Fibroblast of pulmonary artery (primary cell): ENCODE measurements around the gene ZNF358.
A peak's percentile ranks its signal among the peaks of the same experiment; 100 is the strongest.

Source experiments
- DNase-seq: peaks from one replicate; pipeline ENCODE4 v3.0.0-alpha.2; 2010; ENCODE audit warnings: low read depth
- H3K4me3 ChIP-seq: replicated peaks from 2 replicates; pipeline ENCODE4 v1.5.1; 2011; ENCODE audit warnings: low read depth, mild to moderate bottlenecking, control low read depth, low read length, moderate library complexity
- TF ChIP-seq, protein P1 (sequence below): IDR thresholded peaks from 2 replicates; pipeline ENCODE4 v1.5.1; 2011; ENCODE audit warnings: mild to moderate bottlenecking, control low read depth, low read length, inconsistent platforms; ENCODE audit errors: missing control alignments

Gene ZNF358

DNA sequence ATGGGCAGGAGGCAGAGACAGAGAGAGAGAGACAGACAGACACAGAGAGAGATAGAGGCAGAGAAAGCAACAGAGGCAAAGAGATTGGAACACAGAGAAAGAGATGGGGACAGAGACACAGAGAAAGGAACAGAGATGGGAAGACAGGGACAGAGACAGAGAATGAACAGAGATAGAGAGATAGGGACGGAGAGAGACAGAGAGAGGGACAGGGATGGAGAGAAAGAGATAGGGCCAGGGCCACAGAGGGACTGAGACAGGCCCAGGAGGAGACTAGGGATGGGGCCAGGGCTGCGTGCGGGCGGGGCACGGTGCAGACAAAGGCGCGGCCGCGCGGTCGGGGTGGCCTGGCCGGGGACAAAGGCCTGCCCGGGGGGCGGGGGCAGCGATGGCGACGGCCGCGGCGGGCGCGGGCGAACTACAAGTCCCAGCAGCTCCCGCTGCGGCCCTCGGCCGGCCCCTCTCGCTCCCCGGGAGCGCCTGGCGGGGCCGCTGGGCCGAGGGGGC is at the start of gene ZNF358:
ZNF358 (plus strand) TSS at position 459 of the 507 bp plus-strand sequence. CDS start 3,140 bp downstream, outside the sequence.
- peak within 1 kb of the TSS; percentile 79 for H3K4me3 ChIP-seq
- DNase-seq, result peak; percentile 63
- TF ChIP-seq, protein P1, sequence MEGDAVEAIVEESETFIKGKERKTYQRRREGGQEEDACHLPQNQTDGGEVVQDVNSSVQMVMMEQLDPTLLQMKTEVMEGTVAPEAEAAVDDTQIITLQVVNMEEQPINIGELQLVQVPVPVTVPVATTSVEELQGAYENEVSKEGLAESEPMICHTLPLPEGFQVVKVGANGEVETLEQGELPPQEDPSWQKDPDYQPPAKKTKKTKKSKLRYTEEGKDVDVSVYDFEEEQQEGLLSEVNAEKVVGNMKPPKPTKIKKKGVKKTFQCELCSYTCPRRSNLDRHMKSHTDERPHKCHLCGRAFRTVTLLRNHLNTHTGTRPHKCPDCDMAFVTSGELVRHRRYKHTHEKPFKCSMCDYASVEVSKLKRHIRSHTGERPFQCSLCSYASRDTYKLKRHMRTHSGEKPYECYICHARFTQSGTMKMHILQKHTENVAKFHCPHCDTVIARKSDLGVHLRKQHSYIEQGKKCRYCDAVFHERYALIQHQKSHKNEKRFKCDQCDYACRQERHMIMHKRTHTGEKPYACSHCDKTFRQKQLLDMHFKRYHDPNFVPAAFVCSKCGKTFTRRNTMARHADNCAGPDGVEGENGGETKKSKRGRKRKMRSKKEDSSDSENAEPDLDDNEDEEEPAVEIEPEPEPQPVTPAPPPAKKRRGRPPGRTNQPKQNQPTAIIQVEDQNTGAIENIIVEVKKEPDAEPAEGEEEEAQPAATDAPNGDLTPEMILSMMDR, result no peak

DNA sequence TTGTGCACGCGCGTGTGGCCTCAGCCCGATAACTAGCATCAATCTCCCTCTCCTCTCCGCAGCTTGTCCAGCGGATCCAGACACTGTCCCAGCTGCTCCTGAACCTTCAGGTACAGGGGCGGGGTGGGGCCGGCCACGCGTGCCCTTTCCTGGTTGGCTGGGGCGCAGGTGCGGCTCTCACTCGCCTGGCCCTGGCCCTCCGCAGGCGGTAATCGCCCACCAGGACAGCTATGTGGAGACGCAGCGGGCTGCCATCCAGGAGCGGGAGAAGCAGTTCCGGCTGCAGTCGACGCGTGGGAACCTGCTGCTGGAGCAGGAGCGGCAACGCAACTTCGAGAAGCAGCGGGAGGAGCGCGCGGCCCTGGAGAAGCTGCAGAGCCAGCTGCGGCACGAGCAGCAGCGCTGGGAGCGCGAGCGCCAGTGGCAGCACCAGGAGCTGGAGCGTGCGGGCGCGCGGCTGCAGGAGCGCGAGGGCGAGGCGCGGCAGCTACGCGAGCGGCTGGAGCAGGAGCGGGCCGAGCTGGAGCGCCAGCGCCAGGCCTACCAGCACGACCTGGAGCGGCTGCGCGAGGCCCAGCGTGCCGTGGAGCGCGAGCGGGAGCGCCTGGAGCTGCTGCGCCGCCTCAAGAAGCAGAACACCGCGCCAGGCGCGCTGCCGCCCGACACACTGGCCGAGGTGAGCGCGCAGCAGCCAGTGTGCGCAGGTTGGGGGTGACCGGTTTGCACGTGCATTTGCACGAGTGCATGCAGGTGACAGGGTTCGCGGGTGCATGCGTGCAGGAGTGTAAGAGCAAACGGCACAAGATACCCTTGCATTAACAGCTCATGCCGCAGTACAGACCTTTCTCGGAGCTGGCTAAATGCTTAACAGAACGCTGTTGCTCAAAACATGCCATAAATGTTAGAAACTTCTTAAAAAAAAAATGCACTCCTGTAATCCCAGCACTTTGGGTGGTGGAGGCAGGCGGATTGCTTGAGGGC is 48.6 kb upstream of the ZNF358 start:
- no peak for DNase-seq
- TF ChIP-seq, protein P1, result no peak
- H3K4me3 ChIP-seq, result no peak overlapping the region

DNA sequence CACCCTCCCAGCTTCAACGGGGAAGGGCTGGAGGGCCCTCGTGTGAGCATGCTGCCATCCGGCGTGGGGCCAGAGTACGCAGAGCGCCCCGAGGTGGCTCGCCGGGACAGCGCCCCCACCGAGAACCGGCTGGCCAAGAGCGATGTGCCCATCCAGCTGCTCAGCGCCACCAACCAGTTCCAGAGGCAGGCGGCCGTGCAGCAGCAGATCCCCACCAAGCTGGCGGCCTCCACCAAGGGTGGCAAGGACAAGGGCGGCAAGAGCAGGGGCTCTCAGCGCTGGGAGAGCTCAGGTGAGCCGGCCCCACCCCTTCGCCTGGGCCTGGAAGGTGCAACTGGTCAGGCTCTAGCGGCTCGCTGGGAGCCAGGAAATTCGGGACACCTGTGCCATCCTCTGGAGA is 47.1 kb upstream of the ZNF358 start:
- TF ChIP-seq, protein P1, result no peak
- no peak for DNase-seq
- H3K4me3 ChIP-seq, result no peak overlapping the region

DNA sequence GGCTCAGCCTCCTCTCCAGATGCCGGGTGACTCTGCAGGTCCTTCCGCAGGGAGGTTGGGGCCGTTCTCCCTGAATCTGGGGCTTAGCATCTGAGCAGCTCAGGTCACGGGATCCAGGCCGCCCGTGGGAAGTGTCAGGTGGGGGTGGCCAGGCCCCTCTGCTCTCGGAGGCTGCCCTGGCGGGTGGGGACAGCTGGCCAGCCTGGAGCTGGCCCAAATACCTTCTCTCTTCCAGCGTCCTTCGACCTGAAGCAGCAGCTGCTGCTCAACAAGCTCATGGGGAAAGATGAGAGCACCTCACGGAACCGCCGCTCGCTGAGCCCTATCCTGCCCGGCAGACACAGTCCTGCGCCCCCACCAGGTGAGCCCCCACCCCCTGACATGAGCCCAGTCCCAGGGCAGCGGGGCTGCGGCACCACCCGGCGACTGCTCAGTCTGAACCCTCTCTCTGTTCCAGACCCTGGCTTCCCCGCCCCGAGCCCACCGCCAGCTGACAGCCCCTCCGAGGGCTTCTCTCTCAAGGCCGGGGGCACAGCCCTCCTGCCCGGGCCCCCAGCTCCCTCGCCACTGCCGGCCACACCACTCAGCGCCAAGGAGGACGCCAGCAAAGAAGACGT is 46.1 kb upstream of the ZNF358 start:
- no peak overlapping the region for H3K4me3 ChIP-seq
- TF ChIP-seq, protein P1, result no peak
- DNase-seq, result no peak

DNA sequence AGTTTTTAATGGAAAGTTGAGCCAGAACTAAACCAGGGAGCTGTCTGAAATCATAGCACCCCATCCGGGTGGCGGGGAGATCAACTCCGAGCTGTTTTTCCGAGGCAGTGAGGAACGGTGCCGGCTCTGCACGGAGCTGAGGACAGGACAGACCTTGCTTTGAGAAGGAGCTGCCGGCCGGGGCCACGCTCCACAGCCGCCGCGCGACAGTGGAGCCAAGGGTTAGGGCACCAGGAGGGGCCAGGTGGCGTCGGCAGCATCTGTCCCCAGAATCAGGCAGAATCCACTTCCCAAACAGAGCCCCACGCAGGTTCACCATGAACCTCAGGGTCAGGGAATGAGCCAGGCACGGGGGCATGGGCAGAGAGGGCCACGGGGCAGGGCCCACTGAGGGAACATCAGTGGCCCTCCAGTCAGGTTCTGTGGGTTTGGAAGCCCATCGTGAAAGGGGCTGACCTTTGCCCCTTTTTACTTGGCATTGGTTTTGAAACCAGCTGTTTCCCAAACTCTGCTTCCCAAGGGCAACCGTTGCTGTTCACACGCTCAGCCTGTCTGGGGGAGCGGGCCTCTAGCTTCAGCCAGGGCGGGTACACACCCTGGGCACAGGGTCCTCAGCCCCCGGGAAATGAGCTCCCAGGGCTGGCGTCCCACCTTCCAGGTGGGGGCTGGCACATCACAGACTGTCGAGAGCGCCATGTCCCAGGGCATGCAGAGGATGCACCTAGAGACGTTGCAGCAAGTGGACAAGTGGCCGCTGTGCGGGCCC is 45.2 kb upstream of the ZNF358 start:
- H3K4me3 ChIP-seq, result no peak overlapping the region
- TF ChIP-seq, protein P1, result no peak
- no peak for DNase-seq
